HepG2 (cell line): ENCODE measurements around the gene LNX2. TPM values are rescaled to one million over a fixed set of nuclear protein-coding genes. Genes with fewer than 3 reads are reported as not detected.
A peak's percentile ranks its signal among the peaks of the same experiment; 100 is the strongest.

Source experiments
- BCL6 ChIP-seq: IDR thresholded peaks from 2 replicates; pipeline ENCODE4 v1.6.1; 2016; ENCODE audit warnings: missing genetic modification reagents, missing compliant biosample characterization
- FOXM1 ChIP-seq: sonication (generic); formaldehyde crosslinking; IDR thresholded peaks from 2 replicates; pipeline ENCODE4 v1.5.0; 2020; ENCODE audit warnings: missing genetic modification reagents
- MAFG ChIP-seq: sonication (generic); formaldehyde crosslinking; IDR thresholded peaks from 2 replicates; pipeline ENCODE4 v1.5.1; 2020; ENCODE audit warnings: mild to moderate bottlenecking, missing genetic modification reagents
- SMAD9 ChIP-seq: sonication (generic); formaldehyde crosslinking; IDR thresholded peaks from 2 replicates; pipeline ENCODE4 v1.5.1; 2020; ENCODE audit warnings: mild to moderate bottlenecking, missing genetic modification reagents
- SOX5 ChIP-seq: IDR thresholded peaks from 2 replicates; pipeline ENCODE4 v1.6.1; 2016; ENCODE audit warnings: borderline replicate concordance
- SRF ChIP-seq: IDR thresholded peaks from 2 replicates; pipeline ENCODE4 v1.6.1; 2011; ENCODE audit warnings: mild to moderate bottlenecking, low read depth, low read length, moderate library complexity
- TBX2 ChIP-seq: sonication (generic); formaldehyde crosslinking; IDR thresholded peaks from 2 replicates; pipeline ENCODE4 v1.5.0; 2020; ENCODE audit warnings: missing genetic modification reagents, mild to moderate bottlenecking, borderline replicate concordance
- TGIF2 ChIP-seq: IDR thresholded peaks from 2 replicates; pipeline ENCODE4 v1.6.1; 2016; ENCODE audit warnings: control low read depth, missing compliant biosample characterization
- TSC22D2 ChIP-seq: sonication (generic); formaldehyde crosslinking; IDR thresholded peaks from 2 replicates; pipeline ENCODE4 v1.5.1; 2020; ENCODE audit warnings: missing genetic modification reagents, mild to moderate bottlenecking, borderline replicate concordance
- XBP1 ChIP-seq: sonication (generic); formaldehyde crosslinking; IDR thresholded peaks from 2 replicates; pipeline ENCODE4 v1.5.0; 2020; ENCODE audit warnings: missing genetic modification reagents
- ZKSCAN5 ChIP-seq: sonication (generic); formaldehyde crosslinking; IDR thresholded peaks from 2 replicates; pipeline ENCODE4 v1.5.1; 2020; ENCODE audit warnings: mild to moderate bottlenecking, missing genetic modification reagents
- ZNF17 ChIP-seq: sonication (generic); formaldehyde crosslinking; IDR thresholded peaks from 2 replicates; pipeline ENCODE4 v1.5.0; 2020; ENCODE audit warnings: mild to moderate bottlenecking, missing genetic modification reagents
- ZNF44 ChIP-seq: sonication (generic); formaldehyde crosslinking; IDR thresholded peaks from 2 replicates; pipeline ENCODE4 v1.5.1; 2020; ENCODE audit warnings: mild to moderate bottlenecking, missing genetic modification reagents
- ZNF557 ChIP-seq: sonication (generic); formaldehyde crosslinking; IDR thresholded peaks from 2 replicates; pipeline ENCODE4 v1.4.0; 2020; ENCODE audit warnings: missing genetic modification reagents
- ZNF629 ChIP-seq: sonication (generic); formaldehyde crosslinking; conservative IDR thresholded peaks from 2 replicates; pipeline ENCODE4 v1.5.0; 2020; ENCODE audit warnings: missing genetic modification reagents
- ZNF720 ChIP-seq: sonication (generic); formaldehyde crosslinking; IDR thresholded peaks from 2 replicates; pipeline ENCODE4 v1.4.0; 2020; ENCODE audit warnings: missing genetic modification reagents
- ZNF878 ChIP-seq: sonication (generic); formaldehyde crosslinking; IDR thresholded peaks from 2 replicates; pipeline ENCODE4 v1.8.1; 2023; ENCODE audit warnings: mild to moderate bottlenecking, missing genetic modification reagents, moderate library complexity
- ZNF883 ChIP-seq: sonication (generic); formaldehyde crosslinking; IDR thresholded peaks from 2 replicates; pipeline ENCODE4 v1.5.1; 2020; ENCODE audit warnings: mild to moderate bottlenecking, missing genetic modification reagents; ENCODE audit errors: not compliant biosample characterization
- polyA plus RNA-seq, 8 experiments: library from polyadenylated mRNA; depleted of rRNA in 3 of 8; stranded (reverse) in 7 of 8; unstranded in 1 of 8; fragments of >200 nt; fragmentation: Illumina TruSeq in 4 of 8; extraction: Trizol in 4 of 8; gene quantifications; 2 replicates each; pipeline versions ENCODE4 v1.2.1 to v1.2.3, GENCODE V29; 2011 to 2016; ENCODE audit warnings: low read depth in 4 of 8, missing spikeins in 1 of 8, mixed read lengths in 1 of 8; ENCODE audit not compliant: insufficient read depth in 1 of 8
- total RNA-seq, 5 experiments: library from RNA; depleted of rRNA; stranded (reverse); fragments of >200 nt; fragmentation: Illumina TruSeq; extraction: Trizol; gene quantifications; 2 replicates each; pipeline ENCODE4 v1.2.3, GENCODE V29; 2016; ENCODE audit warnings: low read depth in 1 of 5
- TF ChIP-seq, protein P1 (sequence below): sonication (generic); formaldehyde crosslinking; IDR thresholded peaks from 2 replicates; pipeline ENCODE4 v1.4.0; 2020; ENCODE audit warnings: low read depth, mild to moderate bottlenecking, missing genetic modification reagents
- TF ChIP-seq, protein P2 (sequence below): sonication (generic); formaldehyde crosslinking; IDR thresholded peaks from 2 replicates; pipeline ENCODE4 v1.8.1; 2023; ENCODE audit warnings: mild to moderate bottlenecking, missing genetic modification reagents
- TF ChIP-seq, protein P3 (sequence below): IDR thresholded peaks from 2 replicates; pipeline ENCODE4 v1.6.1; 2016; ENCODE audit warnings: missing genetic modification reagents, missing compliant biosample characterization
- TF ChIP-seq, protein P4 (sequence below): sonication (generic); formaldehyde crosslinking; IDR thresholded peaks from 2 replicates; pipeline ENCODE4 v1.4.0; 2020; ENCODE audit warnings: missing genetic modification reagents, borderline replicate concordance
- TF ChIP-seq, protein P5 (sequence below): sonication (generic); formaldehyde crosslinking; IDR thresholded peaks from 2 replicates; pipeline ENCODE4 v1.8.0; 2022; ENCODE audit warnings: missing genetic modification reagents, mild to moderate bottlenecking, moderate library complexity, borderline replicate concordance
- TF ChIP-seq, protein P6 (sequence below): conservative IDR thresholded peaks from 2 replicates; pipeline ENCODE4 v1.6.1; 2018; ENCODE audit warnings: missing genetic modification reagents
- TF ChIP-seq, protein P7 (sequence below): IDR thresholded peaks from 2 replicates; pipeline ENCODE4 v1.6.1; 2016; ENCODE audit warnings: low read depth, borderline replicate concordance

The LNX2 gene
- total and polyA plus RNA-seq, 2 of the 13 experiments (the other 11 are each of a cell fraction or from before 2014, with no cell fraction given), result 9.2 to 9.7 TPM

DNA sequence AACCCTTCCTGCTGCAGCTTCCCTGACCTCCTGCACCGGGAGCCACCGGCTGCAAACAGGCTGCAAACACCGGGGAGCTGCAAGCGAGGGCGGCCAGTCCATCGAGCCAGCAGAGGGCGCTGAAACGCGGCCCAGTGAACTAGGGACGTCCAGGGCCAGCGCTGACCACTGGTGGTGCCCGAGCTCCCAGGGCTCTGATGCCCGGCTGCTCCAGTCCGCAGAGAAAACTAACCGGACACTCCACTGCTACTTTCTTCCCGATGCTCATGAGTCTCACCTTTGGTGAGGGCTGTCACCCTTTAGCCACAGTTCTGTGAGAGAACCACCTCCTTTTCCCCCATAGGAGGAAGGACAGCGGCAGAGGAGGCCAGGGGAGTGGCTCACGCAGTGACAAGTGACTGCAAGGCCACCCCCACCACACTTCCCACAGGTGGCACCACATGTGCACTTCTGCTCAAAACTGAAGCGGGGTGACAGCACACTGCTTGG is 87.1 kb downstream of the LNX2 start (continued):
- TF ChIP-seq SRF (no peak), XBP1 (no peak), ZNF629 (CRISPR knock-in tag) (0 out of 2 replicates have a peak, but pooled peaks have one; percentile 27), FOXM1 (CRISPR knock-in tag) (no peak), MAFG (no peak), SOX5 (CRISPR knock-in tag) (0 out of 2 replicates have a peak, but pooled peaks have one; percentile 30), TBX2 (CRISPR knock-in tag) (no peak; the same call in 1 of the 2 replicates), ZNF720 (no peak), ZNF44 (no peak), ZKSCAN5 (CRISPR knock-in tag) (no peak), SMAD9 (CRISPR knock-in tag) (no peak), BCL6 (CRISPR knock-in tag) (no peak), TSC22D2 (CRISPR knock-in tag) (no peak), ZNF878 (no peak), ZNF557 (CRISPR knock-in tag) (no peak), ZNF883 (CRISPR knock-in tag) (no peak), TGIF2 (CRISPR knock-in tag) (no peak), ZNF17 (CRISPR knock-in tag) (no peak)
- TF ChIP-seq, protein P1, sequence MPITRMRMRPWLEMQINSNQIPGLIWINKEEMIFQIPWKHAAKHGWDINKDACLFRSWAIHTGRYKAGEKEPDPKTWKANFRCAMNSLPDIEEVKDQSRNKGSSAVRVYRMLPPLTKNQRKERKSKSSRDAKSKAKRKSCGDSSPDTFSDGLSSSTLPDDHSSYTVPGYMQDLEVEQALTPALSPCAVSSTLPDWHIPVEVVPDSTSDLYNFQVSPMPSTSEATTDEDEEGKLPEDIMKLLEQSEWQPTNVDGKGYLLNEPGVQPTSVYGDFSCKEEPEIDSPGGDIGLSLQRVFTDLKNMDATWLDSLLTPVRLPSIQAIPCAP (CRISPR knock-in tag), result no peak
- TF ChIP-seq, protein P2, sequence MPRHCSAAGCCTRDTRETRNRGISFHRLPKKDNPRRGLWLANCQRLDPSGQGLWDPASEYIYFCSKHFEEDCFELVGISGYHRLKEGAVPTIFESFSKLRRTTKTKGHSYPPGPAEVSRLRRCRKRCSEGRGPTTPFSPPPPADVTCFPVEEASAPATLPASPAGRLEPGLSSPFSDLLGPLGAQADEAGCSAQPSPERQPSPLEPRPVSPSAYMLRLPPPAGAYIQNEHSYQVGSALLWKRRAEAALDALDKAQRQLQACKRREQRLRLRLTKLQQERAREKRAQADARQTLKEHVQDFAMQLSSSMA (CRISPR knock-in tag), result no peak
- TF ChIP-seq, protein P3, sequence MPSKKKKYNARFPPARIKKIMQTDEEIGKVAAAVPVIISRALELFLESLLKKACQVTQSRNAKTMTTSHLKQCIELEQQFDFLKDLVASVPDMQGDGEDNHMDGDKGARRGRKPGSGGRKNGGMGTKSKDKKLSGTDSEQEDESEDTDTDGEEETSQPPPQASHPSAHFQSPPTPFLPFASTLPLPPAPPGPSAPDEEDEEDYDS, result no peak
- TF ChIP-seq, protein P4, sequence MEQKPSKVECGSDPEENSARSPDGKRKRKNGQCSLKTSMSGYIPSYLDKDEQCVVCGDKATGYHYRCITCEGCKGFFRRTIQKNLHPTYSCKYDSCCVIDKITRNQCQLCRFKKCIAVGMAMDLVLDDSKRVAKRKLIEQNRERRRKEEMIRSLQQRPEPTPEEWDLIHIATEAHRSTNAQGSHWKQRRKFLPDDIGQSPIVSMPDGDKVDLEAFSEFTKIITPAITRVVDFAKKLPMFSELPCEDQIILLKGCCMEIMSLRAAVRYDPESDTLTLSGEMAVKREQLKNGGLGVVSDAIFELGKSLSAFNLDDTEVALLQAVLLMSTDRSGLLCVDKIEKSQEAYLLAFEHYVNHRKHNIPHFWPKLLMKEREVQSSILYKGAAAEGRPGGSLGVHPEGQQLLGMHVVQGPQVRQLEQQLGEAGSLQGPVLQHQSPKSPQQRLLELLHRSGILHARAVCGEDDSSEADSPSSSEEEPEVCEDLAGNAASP (CRISPR knock-in tag), result peak; percentile 59; the same call in 1 of the 2 replicates
- TF ChIP-seq, protein P5, sequence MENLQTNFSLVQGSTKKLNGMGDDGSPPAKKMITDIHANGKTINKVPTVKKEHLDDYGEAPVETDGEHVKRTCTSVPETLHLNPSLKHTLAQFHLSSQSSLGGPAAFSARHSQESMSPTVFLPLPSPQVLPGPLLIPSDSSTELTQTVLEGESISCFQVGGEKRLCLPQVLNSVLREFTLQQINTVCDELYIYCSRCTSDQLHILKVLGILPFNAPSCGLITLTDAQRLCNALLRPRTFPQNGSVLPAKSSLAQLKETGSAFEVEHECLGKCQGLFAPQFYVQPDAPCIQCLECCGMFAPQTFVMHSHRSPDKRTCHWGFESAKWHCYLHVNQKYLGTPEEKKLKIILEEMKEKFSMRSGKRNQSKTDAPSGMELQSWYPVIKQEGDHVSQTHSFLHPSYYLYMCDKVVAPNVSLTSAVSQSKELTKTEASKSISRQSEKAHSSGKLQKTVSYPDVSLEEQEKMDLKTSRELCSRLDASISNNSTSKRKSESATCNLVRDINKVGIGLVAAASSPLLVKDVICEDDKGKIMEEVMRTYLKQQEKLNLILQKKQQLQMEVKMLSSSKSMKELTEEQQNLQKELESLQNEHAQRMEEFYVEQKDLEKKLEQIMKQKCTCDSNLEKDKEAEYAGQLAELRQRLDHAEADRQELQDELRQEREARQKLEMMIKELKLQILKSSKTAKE (CRISPR knock-in tag), result no peak
- TF ChIP-seq, protein P6, sequence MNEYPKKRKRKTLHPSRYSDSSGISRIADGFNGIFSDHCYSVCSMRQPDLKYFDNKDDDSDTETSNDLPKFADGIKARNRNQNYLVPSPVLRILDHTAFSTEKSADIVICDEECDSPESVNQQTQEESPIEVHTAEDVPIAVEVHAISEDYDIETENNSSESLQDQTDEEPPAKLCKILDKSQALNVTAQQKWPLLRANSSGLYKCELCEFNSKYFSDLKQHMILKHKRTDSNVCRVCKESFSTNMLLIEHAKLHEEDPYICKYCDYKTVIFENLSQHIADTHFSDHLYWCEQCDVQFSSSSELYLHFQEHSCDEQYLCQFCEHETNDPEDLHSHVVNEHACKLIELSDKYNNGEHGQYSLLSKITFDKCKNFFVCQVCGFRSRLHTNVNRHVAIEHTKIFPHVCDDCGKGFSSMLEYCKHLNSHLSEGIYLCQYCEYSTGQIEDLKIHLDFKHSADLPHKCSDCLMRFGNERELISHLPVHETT (CRISPR knock-in tag), result no peak
- TF ChIP-seq, protein P7, sequence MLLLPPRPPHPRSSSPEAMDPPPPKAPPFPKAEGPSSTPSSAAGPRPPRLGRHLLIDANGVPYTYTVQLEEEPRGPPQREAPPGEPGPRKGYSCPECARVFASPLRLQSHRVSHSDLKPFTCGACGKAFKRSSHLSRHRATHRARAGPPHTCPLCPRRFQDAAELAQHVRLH, result peak; percentile 67; the same call in 1 of the 2 replicates
